ENCODE results near the gene FOXRED1. TPM values are rescaled to one million over a fixed set of nuclear protein-coding genes. Genes with fewer than 3 reads are reported as not detected.
A peak's percentile ranks its signal among the peaks of the same experiment; 100 is the strongest.

The FOXRED1 gene
- total and polyA plus RNA-seq, 9 of the 15 experiments (the other 6 are each of a cell fraction or from before 2014, with no cell fraction given): 14.1 to 94.4 (median 53.1) TPM

- no peak for TF ChIP-seq E2F8 (IDR thresholded peaks at IDR 0.05; ENCODE audit: low read depth, partially characterized antibody)
- no peak for TF ChIP-seq ZBTB43 (CRISPR knock-in tag; IDR thresholded peaks at IDR 0.05)
- peak; percentile 41 for TF ChIP-seq JUND (IDR thresholded peaks at IDR 0.05; ENCODE audit: borderline replicate concordance, low read depth, low read length)
- TF ChIP-seq JUND (tag; IDR thresholded peaks at IDR 0.05; ENCODE audit: borderline replicate concordance, low read depth, low read length): peak; percentile 22; the same call in 1 of the 3 replicates
- TF ChIP-seq SUPT5H (IDR thresholded peaks at IDR 0.05): peak; percentile 98
- TF ChIP-seq HOMEZ (CRISPR knock-in tag; IDR thresholded peaks at IDR 0.05): no peak
- TF ChIP-seq THAP12 (CRISPR knock-in tag; IDR thresholded peaks at IDR 0.05): peak; percentile 90
- TF ChIP-seq CHD2 (IDR thresholded peaks at IDR 0.05; ENCODE audit: low read depth, low read length): no peak
- TF ChIP-seq KLF16 (IDR thresholded peaks at IDR 0.05): no peak
- TF ChIP-seq NR3C1 (CRISPR knock-in tag; IDR thresholded peaks at IDR 0.05): no peak
- peak; percentile 71; the same call in 1 of the 2 replicates for TF ChIP-seq ZNF830 (CRISPR knock-in tag; IDR thresholded peaks at IDR 0.05)
- TF ChIP-seq GATAD2A (IDR thresholded peaks at IDR 0.05): peak; percentile 88
- TF ChIP-seq SREBF2 (CRISPR knock-in tag; IDR thresholded peaks at IDR 0.05): 0 out of 2 replicates have a peak, but pooled peaks have one; percentile 62
- TF ChIP-seq AFF4 (CRISPR knock-in tag; IDR thresholded peaks at IDR 0.05): peak; percentile 69; the same call in 1 of the 2 replicates
- no peak for TF ChIP-seq ZNF79 (CRISPR knock-in tag; IDR thresholded peaks at IDR 0.05; ENCODE audit: low read depth)
Observed at GRCh38 chr11:126303623-126304456, 34.9 kb downstream of the FOXRED1 start, which contains the start of gene DCPS (continued).

All from K562 (cell line).